ENCODE results near the gene PAX7.

DNA sequence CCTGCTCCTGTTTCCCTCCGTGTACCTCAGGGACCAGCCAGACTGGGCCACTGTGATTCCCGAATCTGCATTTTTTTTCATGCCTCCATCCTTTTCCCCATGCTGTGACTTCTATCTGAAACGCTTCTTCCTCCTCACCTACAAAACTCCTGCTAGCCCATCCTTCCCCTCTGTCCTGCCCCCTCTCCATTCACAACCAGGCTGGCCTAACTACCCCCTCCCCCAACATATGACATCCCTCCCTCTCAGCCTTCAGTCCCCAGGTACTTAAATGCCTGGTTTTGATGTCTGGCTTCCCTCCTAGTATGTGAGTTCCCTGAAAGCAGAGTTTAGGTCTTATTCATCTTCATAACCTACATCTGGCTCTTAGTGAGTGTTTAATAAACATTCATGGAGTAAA is 146.1 kb downstream of the PAX7 start:
- TF ChIP-seq, protein P1, sequence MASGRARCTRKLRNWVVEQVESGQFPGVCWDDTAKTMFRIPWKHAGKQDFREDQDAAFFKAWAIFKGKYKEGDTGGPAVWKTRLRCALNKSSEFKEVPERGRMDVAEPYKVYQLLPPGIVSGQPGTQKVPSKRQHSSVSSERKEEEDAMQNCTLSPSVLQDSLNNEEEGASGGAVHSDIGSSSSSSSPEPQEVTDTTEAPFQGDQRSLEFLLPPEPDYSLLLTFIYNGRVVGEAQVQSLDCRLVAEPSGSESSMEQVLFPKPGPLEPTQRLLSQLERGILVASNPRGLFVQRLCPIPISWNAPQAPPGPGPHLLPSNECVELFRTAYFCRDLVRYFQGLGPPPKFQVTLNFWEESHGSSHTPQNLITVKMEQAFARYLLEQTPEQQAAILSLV (tag; IDR thresholded peaks at IDR 0.05): no peak
- TF ChIP-seq, protein P2, sequence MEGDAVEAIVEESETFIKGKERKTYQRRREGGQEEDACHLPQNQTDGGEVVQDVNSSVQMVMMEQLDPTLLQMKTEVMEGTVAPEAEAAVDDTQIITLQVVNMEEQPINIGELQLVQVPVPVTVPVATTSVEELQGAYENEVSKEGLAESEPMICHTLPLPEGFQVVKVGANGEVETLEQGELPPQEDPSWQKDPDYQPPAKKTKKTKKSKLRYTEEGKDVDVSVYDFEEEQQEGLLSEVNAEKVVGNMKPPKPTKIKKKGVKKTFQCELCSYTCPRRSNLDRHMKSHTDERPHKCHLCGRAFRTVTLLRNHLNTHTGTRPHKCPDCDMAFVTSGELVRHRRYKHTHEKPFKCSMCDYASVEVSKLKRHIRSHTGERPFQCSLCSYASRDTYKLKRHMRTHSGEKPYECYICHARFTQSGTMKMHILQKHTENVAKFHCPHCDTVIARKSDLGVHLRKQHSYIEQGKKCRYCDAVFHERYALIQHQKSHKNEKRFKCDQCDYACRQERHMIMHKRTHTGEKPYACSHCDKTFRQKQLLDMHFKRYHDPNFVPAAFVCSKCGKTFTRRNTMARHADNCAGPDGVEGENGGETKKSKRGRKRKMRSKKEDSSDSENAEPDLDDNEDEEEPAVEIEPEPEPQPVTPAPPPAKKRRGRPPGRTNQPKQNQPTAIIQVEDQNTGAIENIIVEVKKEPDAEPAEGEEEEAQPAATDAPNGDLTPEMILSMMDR (IDR thresholded peaks at IDR 0.05 in 2 of 3, conservative IDR thresholded peaks at IDR 0.05 in 1 of 3; ENCODE audit: insufficient read depth in 2 of 3, low read depth in 1 of 3, low read length in 3 of 3): no peak
- TF ChIP-seq POLR2A (conservative IDR thresholded peaks at IDR 0.05): no peak
- no peak for TF ChIP-seq ELF2 (CRISPR knock-in tag; IDR thresholded peaks at IDR 0.05)
- TF ChIP-seq ZC3H11A (IDR thresholded peaks at IDR 0.05; ENCODE audit: low read depth, low read length): no peak
- no peak for TF ChIP-seq CC2D1A (IDR thresholded peaks at IDR 0.05)
- no peak for TF ChIP-seq POLR2AphosphoS5 (IDR thresholded peaks at IDR 0.05; ENCODE audit: control insufficient read depth, insufficient read depth, low read depth, low read length)
- TF ChIP-seq ZBTB8A (IDR thresholded peaks at IDR 0.05; ENCODE audit: partially characterized antibody): no peak
- no peak for TF ChIP-seq NR2C2 (CRISPR knock-in tag; IDR thresholded peaks at IDR 0.05)
- no peak for TF ChIP-seq NR2C2 (tag; IDR thresholded peaks at IDR 0.05)
- TF ChIP-seq, protein P3, sequence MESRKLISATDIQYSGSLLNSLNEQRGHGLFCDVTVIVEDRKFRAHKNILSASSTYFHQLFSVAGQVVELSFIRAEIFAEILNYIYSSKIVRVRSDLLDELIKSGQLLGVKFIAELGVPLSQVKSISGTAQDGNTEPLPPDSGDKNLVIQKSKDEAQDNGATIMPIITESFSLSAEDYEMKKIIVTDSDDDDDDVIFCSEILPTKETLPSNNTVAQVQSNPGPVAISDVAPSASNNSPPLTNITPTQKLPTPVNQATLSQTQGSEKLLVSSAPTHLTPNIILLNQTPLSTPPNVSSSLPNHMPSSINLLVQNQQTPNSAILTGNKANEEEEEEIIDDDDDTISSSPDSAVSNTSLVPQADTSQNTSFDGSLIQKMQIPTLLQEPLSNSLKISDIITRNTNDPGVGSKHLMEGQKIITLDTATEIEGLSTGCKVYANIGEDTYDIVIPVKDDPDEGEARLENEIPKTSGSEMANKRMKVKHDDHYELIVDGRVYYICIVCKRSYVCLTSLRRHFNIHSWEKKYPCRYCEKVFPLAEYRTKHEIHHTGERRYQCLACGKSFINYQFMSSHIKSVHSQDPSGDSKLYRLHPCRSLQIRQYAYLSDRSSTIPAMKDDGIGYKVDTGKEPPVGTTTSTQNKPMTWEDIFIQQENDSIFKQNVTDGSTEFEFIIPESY (CRISPR knock-in tag; IDR thresholded peaks at IDR 0.05): no peak
- TF ChIP-seq ARID2 (IDR thresholded peaks at IDR 0.05): no peak
- no peak for TF ChIP-seq U2AF1 (optimal IDR thresholded peaks at IDR 0.05; ENCODE audit: low read depth, low read length)
- TF ChIP-seq KDM1A (IDR thresholded peaks at IDR 0.05): no peak
